ENCODE results near the gene RCAN1.

Gene RCAN1

GRCh38 chr21:34544032-34544496 lies 70.8 kb downstream of the RCAN1 start (continued):
- TF ChIP-seq ZNF362 (tag by site-specific recombination; IDR thresholded peaks at IDR 0.05): no peak
- TF ChIP-seq ZNF658 (tag by site-specific recombination; IDR thresholded peaks at IDR 0.05): no peak
- no peak for TF ChIP-seq MYNN (tag by site-specific recombination; IDR thresholded peaks at IDR 0.05; ENCODE audit: borderline replicate concordance)
- TF ChIP-seq ZSCAN18 (tag by site-specific recombination; IDR thresholded peaks at IDR 0.05): no peak
- no peak for TF ChIP-seq ZNF202 (tag by site-specific recombination; IDR thresholded peaks at IDR 0.05; ENCODE audit: borderline replicate concordance)
- no peak for TF ChIP-seq PATZ1 (tag by site-specific recombination; IDR thresholded peaks at IDR 0.05)
- TF ChIP-seq ZNF37A (tag by site-specific recombination; IDR thresholded peaks at IDR 0.05): peak; percentile 93
- TF ChIP-seq ZFP69B (tag by site-specific recombination; IDR thresholded peaks at IDR 0.05): no peak
- no peak for TF ChIP-seq ZNF501 (tag by site-specific recombination; IDR thresholded peaks at IDR 0.05)
- 0 out of 2 replicates have a peak, but pooled peaks have one; percentile 27 for TF ChIP-seq ZBTB49 (tag by site-specific recombination; IDR thresholded peaks at IDR 0.05; ENCODE audit: low read depth)
- TF ChIP-seq ZNF24 (tag by site-specific recombination; IDR thresholded peaks at IDR 0.05): no peak
- no peak for TF ChIP-seq ZXDB (tag by site-specific recombination; IDR thresholded peaks at IDR 0.05)
- TF ChIP-seq SP3 (tag by site-specific recombination; IDR thresholded peaks at IDR 0.05): no peak
- TF ChIP-seq SALL2 (tag by site-specific recombination; IDR thresholded peaks at IDR 0.05; ENCODE audit: borderline replicate concordance): no peak
- no peak for TF ChIP-seq REST (tag by site-specific recombination; IDR thresholded peaks at IDR 0.05)
- TF ChIP-seq ZNF521 (tag by site-specific recombination; IDR thresholded peaks at IDR 0.05): no peak
- TF ChIP-seq ZBTB48 (tag by site-specific recombination; IDR thresholded peaks at IDR 0.05): no peak
- TF ChIP-seq ZNF148 (tag by site-specific recombination; IDR thresholded peaks at IDR 0.05; ENCODE audit: borderline replicate concordance): no peak
- TF ChIP-seq ZNF776 (tag by site-specific recombination; IDR thresholded peaks at IDR 0.05; ENCODE audit: borderline replicate concordance): peak; percentile 98
- 0 out of 2 replicates have a peak, but pooled peaks have one; percentile 18 for TF ChIP-seq ZNF677 (tag by site-specific recombination; IDR thresholded peaks at IDR 0.05)
- TF ChIP-seq ZBTB26 (tag by site-specific recombination; optimal IDR thresholded peaks at IDR 0.05): no peak
- TF ChIP-seq BCL11A (tag by site-specific recombination; IDR thresholded peaks at IDR 0.05; ENCODE audit: low read depth): no peak
- no peak for TF ChIP-seq HIC1 (tag by site-specific recombination; IDR thresholded peaks at IDR 0.05)
